ENCODE data around the gene PCDHGA4.
A peak's percentile ranks its signal among the peaks of the same experiment; 100 is the strongest.

The PCDHGA4 gene

GRCh38 chr5:141366016-141366896, 11.4 kb downstream of the PCDHGA4 start:
- Histone ChIP-seq H3K4me1 (ENCODE audit: low read length) (no peaks in the 10 kb centered on the region), H4K20me1 (ENCODE audit: insufficient read depth, low read length) (no peaks in the 10 kb centered on the region), H3K27ac (ENCODE audit: low read length) (no peak overlapping the region), H3K79me2 (ENCODE audit: low read length) (no peaks in the 10 kb centered on the region), H3K9ac (ENCODE audit: low read length) (no peak overlapping the region), H3K4me3 (ENCODE audit: low read length) (no peak overlapping the region), H3K27me3 (ENCODE audit: low read depth, low read length) (no peaks in the 10 kb centered on the region), H2AFZ (ENCODE audit: low read depth, low read length) (no peak overlapping the region), H3K9me3 (ENCODE audit: insufficient read depth, low read length) (no peaks in the 10 kb centered on the region), H3K36me3 (replicated peaks; ENCODE audit: low read depth, low read length) (no peaks in the 10 kb centered on the region), H3K4me2 (ENCODE audit: low read length) (no peak overlapping the region)
- TF ChIP-seq CTCF (IDR thresholded peaks at IDR 0.05; ENCODE audit: low read depth, low read length) (no peak), EZH2phosphoT487 (IDR thresholded peaks at IDR 0.05; ENCODE audit: low read depth) (no peak)

- no peak within 1 kb of the TSS for H3K27ac ChIP-seq (ENCODE audit: low read length)
- peak within 1 kb of the TSS; percentile 57 for H3K9ac ChIP-seq (ENCODE audit: low read length)
- H3K9me3 ChIP-seq (ENCODE audit: insufficient read depth, low read length) = no peaks in the 10 kb centered on the region
- no peaks in the 10 kb centered on the region for H3K36me3 ChIP-seq (replicated peaks; ENCODE audit: low read depth, low read length)
- H3K4me3 ChIP-seq (ENCODE audit: low read length) = peak within 1 kb of the TSS; percentile 76
- TF ChIP-seq EZH2phosphoT487 (IDR thresholded peaks at IDR 0.05; ENCODE audit: low read depth) = no peak
- peak; percentile 52 for TF ChIP-seq CTCF (IDR thresholded peaks at IDR 0.05; ENCODE audit: low read depth, low read length)
- H3K4me1 ChIP-seq (ENCODE audit: low read length) = no peaks in the 10 kb centered on the region
- no peaks in the 10 kb centered on the region for H4K20me1 ChIP-seq (ENCODE audit: insufficient read depth, low read length)
- no peaks in the 10 kb centered on the region for H3K79me2 ChIP-seq (ENCODE audit: low read length)
- H3K27me3 ChIP-seq (ENCODE audit: low read depth, low read length) = no peaks in the 10 kb centered on the region
- H3K4me2 ChIP-seq (ENCODE audit: low read length) = peak within 1 kb of the TSS; percentile 77
- peak within 1 kb of the TSS; percentile 91 for H2AFZ ChIP-seq (ENCODE audit: low read depth, low read length)
These were observed 15.4 kb downstream of the PCDHGA4 start, which contains the start of gene PCDHGB3 for GRCh38 chr5:141369994-141370848. PCDHGB3 (plus strand) TSS chr5:141370242; CDS start chr5:141370395, 153 bp downstream.

- Histone ChIP-seq H3K27me3 (ENCODE audit: low read depth, low read length) (no peaks in the 10 kb centered on the region), H3K4me1 (ENCODE audit: low read length) (no peaks in the 10 kb centered on the region), H3K4me3 (ENCODE audit: low read length) (no peak overlapping the region), H4K20me1 (ENCODE audit: insufficient read depth, low read length) (no peaks in the 10 kb centered on the region), H3K27ac (ENCODE audit: low read length) (no peak overlapping the region), H3K36me3 (replicated peaks; ENCODE audit: low read depth, low read length) (no peaks in the 10 kb centered on the region), H3K9me3 (ENCODE audit: insufficient read depth, low read length) (no peaks in the 10 kb centered on the region), H3K4me2 (ENCODE audit: low read length) (no peak overlapping the region), H2AFZ (ENCODE audit: low read depth, low read length) (no peak overlapping the region), H3K9ac (ENCODE audit: low read length) (no peak overlapping the region), H3K79me2 (ENCODE audit: low read length) (no peaks in the 10 kb centered on the region)
- no peak for TF ChIP-seq CTCF (IDR thresholded peaks at IDR 0.05; ENCODE audit: low read depth, low read length)
- TF ChIP-seq EZH2phosphoT487 (IDR thresholded peaks at IDR 0.05; ENCODE audit: low read depth) = no peak
These were observed 17.0 kb downstream of the PCDHGA4 start for GRCh38 chr5:141371572-141372475.

Data from OCI-LY3 (cell line).